ENCODE measurements around the gene USH1C.

Gene USH1C

DNA sequence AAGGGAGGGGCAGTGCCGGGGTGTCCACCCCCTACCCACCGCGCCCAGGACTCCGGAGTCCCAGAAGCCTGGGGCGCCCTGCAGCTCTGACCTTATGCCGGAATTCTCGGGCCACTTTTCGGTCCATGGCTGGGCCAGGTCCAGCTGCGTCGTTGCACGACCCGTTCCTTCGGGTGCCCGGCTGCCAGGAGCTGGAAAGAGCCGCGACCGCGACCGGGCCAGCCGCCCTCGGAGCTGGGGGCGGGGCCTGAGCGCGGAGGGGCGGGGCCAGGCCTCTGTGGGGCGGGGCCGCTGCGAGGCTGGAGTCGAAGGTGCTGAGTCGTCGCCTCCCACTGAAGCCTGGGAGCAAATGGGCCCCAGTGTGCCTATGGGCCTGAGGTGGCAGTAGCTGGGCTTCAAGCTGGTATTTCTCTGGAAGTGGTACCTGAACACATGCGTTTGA, at the start of gene USH1C:
Gene USH1C (minus strand): TSS at position 236 of the 442 bp plus-strand sequence. CDS start 109 bp downstream, at position 127.
- no peak for FAIRE-seq

DNA sequence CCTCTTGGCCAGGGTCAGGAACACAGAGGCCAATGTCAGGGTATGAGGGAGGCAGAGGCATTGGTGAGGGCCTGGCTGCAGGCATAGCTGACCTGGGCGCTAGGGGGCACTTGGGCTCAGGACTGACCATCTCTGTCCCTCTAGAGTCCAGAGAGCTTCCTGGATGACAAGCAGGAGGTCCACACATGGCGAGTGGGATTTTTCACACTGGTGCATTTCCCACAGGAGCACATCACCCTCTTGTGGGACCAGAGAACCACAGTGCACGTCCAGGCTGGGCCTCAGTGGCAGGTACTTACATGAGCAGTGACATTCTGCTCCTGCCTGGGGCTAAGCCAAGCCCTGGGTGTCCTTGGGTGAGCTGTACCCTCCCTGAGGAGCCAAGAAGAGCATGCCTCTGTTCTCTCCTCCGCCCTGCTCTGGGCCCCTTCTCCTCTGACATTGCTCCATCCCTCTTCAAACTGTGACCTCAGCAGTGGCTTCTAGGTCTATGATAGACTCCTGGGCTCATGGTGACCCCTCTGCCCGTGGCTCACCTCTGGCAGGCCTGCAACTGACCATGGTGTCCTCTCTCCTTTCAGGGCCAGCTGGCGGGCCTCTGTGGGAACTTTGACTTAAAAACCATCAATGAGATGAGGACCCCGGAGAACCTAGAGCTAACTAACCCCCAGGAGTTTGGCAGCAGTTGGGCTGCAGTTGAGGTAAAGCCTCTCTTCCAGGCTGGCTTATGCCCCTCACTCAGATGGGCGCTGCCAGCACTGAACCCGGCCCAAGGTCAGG, 49.4 kb upstream of the USH1C start:
- FAIRE-seq = no peak

DNA sequence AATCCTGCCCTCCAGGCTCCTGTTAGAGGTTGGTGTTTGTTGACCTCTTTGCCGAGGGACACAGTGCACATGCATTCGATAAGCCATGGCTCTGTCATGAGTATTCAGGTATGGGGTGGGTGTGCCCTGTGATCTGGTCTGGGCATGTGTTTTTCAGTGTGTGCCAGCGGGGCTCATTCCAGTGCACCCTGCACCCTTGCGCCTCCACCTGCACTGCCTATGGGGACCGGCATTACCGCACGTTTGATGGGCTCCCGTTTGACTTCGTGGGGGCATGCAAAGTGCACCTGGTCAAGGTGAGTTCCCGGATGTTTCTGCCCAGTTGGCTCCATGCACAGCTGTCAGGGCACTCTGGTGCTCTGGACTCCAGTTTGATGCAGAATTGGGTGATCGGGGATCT, 47.1 kb upstream of the USH1C start:
- FAIRE-seq = no peak

DNA sequence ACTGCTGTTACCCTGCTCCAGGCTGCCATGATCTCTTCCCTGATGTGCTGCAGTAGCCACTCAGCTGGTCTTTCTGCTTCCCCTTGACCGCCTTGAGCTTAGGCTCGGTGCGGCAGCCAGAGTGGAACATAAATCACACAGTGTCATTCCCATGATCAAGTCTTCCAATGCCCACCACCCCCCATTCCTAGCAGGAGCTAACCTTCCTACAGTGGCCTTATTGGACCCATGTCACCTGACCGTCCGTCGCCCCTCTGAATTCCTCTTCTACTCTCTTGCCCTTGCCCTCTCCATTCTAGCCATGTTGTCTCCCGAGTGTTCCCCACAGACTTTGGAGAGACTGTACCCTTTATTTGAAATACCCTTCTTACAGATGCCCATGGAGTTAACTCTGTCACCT, 46.2 kb upstream of the USH1C start:
- no peak for FAIRE-seq

DNA sequence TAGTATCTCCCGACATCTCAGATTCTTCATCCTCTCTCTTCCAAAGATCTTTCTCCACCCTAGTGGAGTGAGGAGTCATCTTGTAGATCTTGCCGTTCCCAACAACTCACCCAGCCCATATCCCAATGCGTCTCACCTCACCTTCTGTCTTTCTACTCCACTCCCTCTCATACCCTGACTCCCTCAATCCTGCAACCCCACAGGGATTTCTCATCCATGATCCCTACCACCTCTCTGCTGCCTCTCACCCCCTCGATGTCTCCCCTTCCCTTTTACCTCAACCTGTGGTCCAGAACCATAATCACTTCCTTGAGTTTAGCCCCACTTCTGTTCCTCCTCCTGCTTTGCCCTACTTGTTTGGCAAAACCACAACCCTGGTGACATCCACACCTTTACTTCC, 44.5 kb upstream of the USH1C start:
- FAIRE-seq = no peak

DNA sequence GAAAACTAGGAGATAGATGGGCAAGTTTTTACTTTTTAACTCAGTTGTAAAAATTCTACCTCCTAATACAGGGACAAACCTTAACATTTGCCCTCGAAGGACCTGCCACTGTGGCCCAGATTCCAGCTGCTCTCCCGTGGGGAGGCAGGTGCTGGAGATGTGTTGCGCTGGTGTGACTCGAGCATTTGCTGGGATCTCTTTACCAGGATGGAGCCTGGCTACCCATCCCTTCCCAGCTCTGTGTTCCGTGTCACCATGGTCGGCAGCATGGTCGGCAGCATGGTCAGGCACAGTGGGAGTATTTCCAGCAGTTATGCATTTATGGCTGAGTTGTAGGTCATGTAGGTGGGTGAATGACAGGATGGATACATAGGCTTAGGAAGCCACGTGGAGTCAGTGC, 44.0 kb upstream of the USH1C start:
- no peak for FAIRE-seq

DNA sequence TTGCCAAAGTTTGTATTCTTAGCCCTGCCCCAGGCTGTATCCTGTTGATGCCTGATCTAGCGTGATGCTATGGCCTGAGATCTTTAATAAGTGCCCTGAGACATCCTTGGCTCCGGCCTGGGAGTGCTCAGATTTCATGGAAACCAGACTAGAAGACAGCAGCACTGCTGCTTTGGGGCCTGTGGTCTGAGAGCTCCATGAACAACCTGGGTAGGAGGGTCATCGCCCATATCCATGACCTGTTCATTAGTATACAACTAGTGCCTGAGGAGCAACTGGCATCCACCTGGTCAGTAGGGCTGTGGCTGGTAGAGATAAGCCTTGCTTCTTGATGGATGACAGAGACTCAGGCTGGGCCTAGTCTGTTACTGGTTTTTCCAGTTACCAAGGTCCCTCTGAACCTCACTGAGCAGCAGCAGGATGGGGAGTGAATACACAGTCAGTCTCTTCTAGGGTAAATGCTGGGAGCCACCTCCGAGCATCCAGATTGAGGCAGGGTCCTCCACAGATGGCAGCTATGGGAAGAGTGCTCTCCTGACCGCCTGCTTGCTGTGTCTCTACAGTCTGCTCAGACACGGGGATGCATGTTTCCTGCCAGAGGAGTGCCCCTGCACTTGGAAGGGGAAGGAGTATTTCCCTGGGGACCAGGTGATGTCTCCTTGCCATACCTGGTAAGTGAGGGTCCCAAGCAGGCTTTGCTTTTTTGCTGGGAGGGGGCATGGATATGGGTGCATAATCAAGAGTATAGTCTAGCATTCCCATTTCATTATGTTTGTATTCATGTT, 41.9 kb upstream of the USH1C start:
- FAIRE-seq = no peak

DNA sequence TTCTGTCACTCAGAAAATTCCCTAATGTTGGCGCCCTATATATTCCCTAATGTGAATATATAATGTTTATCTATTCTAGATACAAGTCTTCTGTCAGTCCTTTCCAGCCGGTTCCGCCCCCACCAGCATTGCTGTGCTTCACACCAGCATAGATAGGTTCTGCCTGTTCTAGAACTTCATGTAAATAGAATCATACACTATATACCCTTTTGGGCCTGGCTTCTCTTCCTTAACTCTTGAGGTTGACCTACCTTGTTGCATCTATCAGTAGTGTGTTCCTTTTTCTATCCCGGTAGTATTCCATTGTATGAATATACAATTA, 37.5 kb upstream of the USH1C start:
- FAIRE-seq = no peak

DNA sequence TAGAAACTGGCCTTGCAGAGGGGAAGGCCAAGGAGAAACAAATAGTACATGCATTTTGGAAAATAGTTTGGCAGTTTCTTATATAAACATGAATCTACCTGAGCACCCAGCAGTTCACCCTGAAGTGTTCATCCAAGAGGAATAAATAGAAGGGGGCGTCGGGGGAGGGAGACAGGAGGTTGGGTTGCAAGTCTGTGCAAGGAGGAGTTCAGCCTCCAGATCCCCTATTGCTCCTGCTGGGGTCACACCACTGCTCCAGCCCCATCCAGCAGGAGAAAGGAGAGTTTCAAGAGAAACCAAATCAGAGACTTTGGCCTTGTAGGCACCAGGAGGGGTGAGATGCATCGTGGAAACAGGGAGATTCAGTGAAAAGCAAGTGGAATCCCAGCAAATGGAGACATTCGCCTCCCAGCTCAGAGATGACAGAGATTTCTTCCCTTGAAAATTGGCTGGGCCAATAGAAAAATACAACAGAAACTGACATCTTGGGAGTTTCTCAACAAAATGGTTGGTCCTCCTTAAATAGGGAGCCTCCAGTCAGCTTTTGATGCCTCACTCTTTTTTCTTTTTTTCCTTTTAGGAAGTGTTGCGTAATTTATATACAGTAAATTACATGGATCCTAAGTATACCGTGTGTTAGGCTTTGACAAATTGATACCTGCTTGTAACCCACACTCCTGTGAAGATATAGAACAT, 37.0 kb upstream of the USH1C start:
- FAIRE-seq = no peak

DNA sequence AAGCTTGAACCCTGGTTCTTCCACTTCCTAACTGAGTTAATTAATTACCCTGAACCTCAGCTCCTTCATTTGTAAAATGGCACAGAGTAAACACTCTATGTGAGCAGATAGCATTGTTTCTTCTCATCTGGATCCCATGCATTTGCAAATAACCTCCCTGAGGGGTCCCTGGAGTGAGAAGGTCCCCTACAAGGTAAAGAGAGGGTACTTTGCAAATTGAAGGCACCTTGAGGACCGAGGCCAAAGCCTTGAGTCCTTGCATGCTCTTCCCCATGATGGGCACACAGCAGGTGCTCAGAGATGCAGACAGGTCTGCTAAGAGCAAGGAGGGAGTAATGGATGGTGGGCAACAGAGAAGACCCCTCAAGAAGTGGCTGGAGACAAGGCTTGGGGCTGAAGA, 36.1 kb upstream of the USH1C start:
- no peak for FAIRE-seq

DNA sequence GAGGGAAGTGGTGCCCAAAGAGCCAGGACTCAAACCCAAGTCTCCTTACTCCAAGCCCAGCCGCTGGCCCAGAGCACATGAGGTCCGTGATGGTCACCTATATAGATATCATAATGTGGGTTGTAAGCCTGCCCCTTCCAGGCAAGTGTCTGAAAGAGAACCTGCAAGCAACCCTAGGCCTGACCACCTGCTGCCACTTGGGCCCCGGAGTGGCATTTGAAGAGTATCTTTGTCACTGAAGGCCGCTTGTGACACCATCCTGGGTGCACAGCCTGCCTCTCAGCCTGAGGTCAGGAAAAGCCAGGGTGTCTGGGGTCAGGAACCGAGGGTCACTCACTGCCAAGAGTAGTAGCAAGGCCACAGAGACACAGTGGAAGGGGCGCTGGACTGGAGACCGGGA, 35.2 kb upstream of the USH1C start:
- no peak for FAIRE-seq

DNA sequence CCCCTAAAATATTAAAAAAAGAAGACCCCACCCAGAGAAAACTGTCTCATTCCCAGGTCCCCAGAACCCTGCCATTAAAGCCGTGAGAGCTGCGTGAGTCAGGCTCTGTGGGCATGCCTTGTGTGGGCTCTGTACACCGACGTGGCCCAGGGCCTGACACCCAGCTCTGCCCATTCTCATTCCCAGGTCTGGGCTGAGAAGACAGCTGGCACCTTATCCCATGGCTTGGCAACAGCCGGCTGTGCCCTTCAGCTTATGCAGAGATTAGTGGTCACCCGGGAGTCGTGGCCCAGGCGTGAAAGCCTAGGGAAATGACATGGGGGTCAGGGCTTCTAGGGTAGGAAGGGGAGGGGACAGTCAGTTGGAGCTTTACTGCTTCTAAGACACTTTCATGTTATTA, 34.7 kb upstream of the USH1C start:
- FAIRE-seq = no peak

DNA sequence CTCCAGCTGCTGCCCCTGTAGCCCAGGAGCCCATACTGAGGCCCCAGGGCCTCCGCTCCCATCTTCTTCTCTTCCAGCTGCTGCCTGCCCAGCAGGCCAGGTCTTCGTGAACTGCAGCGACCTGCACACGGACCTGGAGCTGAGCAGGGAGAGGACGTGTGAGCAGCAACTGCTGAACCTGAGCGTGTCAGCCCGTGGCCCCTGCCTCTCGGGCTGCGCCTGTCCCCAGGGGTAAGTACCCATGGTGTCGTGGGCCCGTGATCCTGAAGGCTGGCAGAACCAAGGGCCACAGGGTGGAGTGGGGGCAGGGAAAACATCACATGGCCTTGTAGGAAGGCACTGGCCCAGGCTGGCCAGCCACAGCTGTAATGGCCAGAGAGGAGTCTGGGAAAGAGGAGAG, 34.1 kb upstream of the USH1C start:
- FAIRE-seq = no peak

DNA sequence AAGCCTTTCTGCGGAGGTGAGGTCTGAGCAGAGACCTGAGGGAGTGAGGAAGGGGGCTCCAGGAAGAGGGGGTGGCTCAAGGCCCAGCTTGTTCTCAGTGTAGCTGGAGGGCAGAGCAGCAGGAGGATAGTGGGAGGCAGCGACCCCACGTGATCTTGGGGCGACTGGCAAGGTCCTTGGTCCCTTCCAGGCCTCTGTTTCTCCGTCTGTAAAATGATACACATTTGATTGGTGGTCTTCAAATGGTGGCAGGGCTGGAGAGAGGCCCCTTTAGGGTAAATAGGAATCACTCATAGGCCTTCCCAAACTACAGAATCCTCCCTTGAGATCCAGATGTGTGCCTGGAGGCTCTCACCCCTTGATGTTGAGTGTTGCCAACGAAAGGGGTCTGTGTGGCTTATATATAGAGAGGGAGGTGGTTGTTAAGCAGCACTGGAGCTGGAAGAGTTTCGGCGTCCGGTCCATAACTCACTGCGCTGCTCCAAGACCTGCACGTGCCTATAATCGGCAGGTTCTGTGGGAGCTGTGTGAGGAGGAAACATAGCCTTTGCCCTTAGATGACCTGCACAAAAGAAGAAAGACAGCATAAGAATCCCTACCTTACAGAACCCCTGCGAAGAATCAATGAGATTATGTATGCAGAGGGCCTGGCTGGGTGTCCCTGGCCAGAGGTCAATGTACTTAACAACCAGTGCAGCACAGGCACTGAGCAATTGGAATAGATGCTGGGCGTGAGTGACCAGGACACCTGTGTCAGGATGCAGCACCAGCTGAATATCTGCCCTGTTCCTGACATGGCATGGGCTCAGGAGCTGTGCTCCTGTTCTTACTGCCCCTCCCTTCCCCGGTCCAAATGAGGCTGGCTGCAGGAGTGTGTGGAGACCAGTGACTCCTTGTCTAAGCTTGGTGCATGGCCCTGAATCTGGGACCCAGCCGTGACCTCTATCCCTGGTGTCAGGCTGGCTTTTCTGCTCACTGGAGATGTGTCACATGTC, 31.5 kb upstream of the USH1C start:
- no peak for FAIRE-seq

DNA sequence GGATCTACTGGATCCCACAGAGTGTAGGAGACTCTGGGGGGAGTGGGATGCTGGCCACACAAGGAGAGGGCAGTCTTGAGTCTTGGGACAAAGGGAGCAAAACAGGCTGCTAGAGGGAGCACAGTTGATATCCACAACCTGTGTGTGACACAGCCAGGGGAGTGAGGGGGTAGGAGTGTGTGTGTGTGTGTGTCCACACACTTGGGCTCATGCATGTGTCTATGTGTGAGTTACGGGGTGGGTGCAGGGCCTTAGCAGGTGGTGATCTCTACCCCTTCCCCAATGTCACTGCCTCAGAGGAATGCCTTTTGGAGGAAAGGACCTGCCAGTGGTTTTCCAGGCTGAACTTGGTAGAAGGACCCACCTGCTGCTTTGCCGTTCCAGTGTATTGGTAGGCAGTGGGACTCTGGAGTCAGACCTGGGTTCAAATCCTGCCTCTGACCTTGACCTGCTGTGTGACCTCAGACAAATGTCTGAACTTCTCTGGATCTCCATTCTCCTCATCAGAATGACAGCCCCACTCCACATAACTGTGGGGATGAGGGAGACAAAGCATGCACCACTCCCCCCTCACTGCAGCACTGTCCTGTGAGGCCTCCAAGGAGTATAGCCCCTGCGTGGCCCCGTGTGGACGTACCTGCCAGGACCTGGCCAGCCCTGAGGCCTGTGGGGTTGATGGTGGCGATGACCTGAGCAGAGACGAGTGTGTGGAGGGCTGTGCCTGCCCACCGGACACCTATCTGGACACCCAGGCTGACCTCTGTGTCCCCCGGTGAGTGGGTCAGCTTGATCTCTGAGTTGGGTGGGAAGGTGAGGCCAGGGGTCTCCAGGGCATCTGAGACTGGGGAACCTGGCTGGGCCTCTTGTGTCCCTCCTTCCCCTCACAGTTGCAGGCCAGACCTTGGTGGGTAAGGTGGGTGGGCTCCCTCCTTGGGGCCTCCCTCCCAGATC, 30.2 kb upstream of the USH1C start:
- FAIRE-seq = no peak

DNA sequence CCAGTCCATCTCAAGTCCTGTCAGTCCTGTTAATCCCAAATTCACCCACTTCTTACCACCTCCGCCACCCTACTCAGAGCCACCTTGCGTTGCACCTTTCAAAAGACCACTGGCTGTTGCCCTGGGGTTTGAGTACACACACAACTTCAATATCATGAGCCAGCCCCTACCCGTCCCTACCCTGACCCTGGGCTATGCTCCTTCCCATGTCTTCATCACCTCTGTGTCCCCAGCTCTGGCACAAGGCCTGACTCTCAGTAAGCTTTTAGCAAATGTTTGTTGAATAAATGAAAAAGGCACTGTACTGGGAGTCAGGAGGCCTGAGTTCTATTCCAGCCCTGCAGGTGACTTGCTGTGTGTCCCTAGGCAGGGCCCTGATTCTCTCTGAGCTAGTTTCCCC, 29.3 kb upstream of the USH1C start:
- FAIRE-seq = no peak

DNA sequence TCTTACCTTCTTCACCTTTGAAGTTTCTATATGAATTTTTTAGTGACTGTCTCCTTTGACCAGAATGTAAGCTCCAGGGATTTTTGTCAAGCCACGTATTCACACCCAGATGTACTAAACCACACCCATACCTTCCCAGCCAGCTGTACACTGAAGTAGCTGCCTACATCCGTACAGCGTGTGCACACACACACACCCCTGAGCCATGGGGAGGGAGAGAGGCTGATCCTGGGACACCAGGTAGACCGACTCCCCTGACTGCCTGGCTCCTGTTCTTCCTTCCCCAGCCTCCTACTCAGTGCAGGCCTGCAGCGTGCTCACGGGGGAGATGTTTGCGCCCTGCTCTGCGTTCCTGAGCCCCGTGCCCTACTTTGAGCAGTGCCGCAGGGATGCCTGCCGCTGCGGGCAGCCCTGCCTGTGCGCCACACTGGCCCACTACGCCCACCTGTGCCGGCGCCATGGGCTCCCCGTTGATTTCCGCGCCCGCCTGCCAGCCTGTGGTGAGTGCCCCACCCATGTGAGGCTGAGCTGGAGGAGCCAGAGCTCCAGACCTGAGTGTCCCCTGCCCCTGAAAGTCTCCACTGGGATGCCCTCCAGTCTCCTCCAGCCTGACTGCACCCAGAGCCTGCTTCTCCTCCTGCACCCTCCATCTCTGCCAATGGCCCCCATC, 28.7 kb upstream of the USH1C start:
- no peak for FAIRE-seq

DNA sequence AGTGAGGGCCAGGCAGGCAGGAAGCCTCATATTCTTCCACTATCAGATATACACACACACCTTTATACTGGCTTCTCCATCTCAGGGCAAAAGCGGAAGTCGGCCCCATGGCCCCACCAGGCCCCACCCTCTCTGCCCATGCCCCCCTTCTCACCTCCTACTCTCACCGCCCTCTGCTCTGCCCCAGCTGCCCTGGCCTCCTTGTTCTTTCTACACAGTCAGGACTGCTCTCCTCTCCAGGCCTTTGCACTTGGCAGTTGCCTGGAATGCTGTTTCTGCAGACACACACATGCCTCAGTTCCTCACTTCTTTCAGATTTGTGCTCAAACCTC, 28.1 kb upstream of the USH1C start:
- FAIRE-seq = no peak

DNA sequence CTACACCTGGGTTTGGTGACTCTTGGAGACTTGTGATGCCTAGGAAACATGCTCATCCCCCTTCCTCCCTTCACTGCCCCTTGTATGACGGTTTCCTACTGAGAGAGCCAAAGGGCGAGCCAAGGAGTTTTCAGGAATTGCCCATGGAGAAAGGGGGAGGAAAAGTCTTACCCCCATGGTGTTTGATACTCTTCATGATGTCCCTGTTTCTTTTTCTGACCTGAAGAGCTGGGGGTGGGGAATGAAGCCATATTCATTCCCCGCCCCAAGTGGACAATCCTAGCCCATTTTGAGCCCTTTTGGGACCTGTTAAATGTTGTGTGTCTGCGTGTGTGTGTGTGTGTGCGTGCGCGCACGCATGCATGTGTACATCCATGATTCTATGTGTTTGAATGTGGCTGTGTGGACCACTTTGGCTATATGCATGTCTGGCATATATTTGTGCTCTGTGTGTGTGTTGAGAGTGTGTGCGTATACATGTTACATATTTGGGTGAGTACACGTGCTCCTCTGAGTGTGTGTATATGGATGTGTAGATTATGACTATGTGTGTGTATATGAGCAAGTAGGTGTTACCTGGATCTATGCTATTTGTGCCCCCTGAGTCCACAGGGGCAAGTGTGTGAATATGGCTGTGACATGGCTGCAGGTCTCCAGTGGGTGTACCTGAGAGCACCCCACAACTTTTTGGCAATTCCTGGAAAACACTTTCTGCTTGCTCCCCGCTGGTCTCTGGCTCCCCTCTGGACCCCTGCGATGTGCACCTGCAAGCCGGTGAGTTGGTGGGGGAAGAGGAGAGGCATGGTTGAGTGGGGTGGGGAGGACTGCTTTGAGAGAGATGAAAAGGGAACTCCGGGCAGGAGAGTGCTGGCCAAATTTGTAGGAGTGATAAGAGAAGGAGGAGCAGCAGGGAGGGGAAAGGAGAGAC, 27.5 kb upstream of the USH1C start:
- no peak for FAIRE-seq

DNA sequence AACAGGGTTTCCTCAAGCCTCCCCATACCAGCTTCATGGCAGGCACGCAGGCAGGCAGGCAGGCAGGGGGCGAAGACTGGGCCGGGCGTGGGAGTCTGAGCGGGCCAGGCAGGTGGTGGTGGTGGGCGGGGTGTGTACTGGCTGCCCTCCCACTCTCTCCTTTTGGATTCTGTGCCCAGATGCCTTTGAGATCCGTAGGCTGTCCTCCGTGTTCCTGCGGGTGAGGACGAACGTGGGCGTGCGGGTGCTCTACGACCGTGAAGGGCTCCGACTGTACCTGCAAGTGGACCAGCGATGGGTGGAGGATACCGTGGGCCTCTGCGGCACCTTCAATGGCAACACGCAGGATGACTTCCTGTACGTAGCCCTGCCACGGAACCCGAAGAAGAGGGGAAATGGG, 25.8 kb upstream of the USH1C start:
- no peak for FAIRE-seq

Data from G401.6 (cell line).